ENCODE results near the gene TTI1.

GRCh38 chr20:38078084-38078483 lies 44.8 kb upstream of the TTI1 start:
- TF ChIP-seq RAD21 (IDR thresholded peaks at IDR 0.05; ENCODE audit: low read depth) = no peak
- TF ChIP-seq ZNF274 (IDR thresholded peaks at IDR 0.05; ENCODE audit: low read depth, low read length) = no peak
- no peak for TF ChIP-seq CTCF (IDR thresholded peaks at IDR 0.05 in 2 of 3, conservative IDR thresholded peaks at IDR 0.05 in 1 of 3; ENCODE audit: borderline replicate concordance in 1 of 3, insufficient read depth in 1 of 3, low read depth in 2 of 3, low read length in 2 of 3)
- TF ChIP-seq YY1 (IDR thresholded peaks at IDR 0.05; ENCODE audit: extremely low read depth, insufficient replicate concordance, low read depth, low read length) = no peak
- TF ChIP-seq, protein P1, sequence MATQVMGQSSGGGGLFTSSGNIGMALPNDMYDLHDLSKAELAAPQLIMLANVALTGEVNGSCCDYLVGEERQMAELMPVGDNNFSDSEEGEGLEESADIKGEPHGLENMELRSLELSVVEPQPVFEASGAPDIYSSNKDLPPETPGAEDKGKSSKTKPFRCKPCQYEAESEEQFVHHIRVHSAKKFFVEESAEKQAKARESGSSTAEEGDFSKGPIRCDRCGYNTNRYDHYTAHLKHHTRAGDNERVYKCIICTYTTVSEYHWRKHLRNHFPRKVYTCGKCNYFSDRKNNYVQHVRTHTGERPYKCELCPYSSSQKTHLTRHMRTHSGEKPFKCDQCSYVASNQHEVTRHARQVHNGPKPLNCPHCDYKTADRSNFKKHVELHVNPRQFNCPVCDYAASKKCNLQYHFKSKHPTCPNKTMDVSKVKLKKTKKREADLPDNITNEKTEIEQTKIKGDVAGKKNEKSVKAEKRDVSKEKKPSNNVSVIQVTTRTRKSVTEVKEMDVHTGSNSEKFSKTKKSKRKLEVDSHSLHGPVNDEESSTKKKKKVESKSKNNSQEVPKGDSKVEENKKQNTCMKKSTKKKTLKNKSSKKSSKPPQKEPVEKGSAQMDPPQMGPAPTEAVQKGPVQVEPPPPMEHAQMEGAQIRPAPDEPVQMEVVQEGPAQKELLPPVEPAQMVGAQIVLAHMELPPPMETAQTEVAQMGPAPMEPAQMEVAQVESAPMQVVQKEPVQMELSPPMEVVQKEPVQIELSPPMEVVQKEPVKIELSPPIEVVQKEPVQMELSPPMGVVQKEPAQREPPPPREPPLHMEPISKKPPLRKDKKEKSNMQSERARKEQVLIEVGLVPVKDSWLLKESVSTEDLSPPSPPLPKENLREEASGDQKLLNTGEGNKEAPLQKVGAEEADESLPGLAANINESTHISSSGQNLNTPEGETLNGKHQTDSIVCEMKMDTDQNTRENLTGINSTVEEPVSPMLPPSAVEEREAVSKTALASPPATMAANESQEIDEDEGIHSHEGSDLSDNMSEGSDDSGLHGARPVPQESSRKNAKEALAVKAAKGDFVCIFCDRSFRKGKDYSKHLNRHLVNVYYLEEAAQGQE (IDR thresholded peaks at IDR 0.05; ENCODE audit: low read depth) = no peak
- TF ChIP-seq POLR2AphosphoS5 (IDR thresholded peaks at IDR 0.05; ENCODE audit: low read depth, low read length) = no peak
- TF ChIP-seq MAX (IDR thresholded peaks at IDR 0.05) = no peak
- no peak for TF ChIP-seq CEBPB (IDR thresholded peaks at IDR 0.05; ENCODE audit: low read depth)
- TF ChIP-seq POLR2A (IDR thresholded peaks at IDR 0.05; ENCODE audit: borderline replicate concordance, extremely low read depth, insufficient read depth, insufficient read length) = no peak
- TF ChIP-seq, protein P2, sequence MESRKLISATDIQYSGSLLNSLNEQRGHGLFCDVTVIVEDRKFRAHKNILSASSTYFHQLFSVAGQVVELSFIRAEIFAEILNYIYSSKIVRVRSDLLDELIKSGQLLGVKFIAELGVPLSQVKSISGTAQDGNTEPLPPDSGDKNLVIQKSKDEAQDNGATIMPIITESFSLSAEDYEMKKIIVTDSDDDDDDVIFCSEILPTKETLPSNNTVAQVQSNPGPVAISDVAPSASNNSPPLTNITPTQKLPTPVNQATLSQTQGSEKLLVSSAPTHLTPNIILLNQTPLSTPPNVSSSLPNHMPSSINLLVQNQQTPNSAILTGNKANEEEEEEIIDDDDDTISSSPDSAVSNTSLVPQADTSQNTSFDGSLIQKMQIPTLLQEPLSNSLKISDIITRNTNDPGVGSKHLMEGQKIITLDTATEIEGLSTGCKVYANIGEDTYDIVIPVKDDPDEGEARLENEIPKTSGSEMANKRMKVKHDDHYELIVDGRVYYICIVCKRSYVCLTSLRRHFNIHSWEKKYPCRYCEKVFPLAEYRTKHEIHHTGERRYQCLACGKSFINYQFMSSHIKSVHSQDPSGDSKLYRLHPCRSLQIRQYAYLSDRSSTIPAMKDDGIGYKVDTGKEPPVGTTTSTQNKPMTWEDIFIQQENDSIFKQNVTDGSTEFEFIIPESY (IDR thresholded peaks at IDR 0.05; ENCODE audit: extremely low read depth, insufficient replicate concordance, low read length) = no peak
- TF ChIP-seq SRF (IDR thresholded peaks at IDR 0.05; ENCODE audit: low read depth) = no peak
